Measurements from ENCODE around the gene LHX2. TPM values are rescaled to one million over a fixed set of nuclear protein-coding genes. Genes with fewer than 3 reads are reported as not detected.

LHX2 gene
- total and polyA plus RNA-seq, 9 of the 15 experiments (the other 6 are each of a cell fraction or from before 2014, with no cell fraction given): 0.07 TPM; not detected in 8

- no peaks in the 10 kb centered on the region for H3K79me2 ChIP-seq (ENCODE audit: control insufficient read depth, insufficient read depth, low read length)
- no peak overlapping the region for H3K9ac ChIP-seq (ENCODE audit: insufficient read depth in 1 of 2, low read depth in 2 of 2, low read length in 2 of 2)
- H3K4me2 ChIP-seq (ENCODE audit: insufficient read depth, low read length): no peak overlapping the region
- FAIRE-seq: no peak
- no peaks in the 10 kb centered on the region; the same call in 1 of the 2 replicates for H3K9me3 ChIP-seq (replicated peaks; ENCODE audit: control insufficient read depth, insufficient read depth, low read depth, low read length)
- no peak for DNase-seq (ENCODE audit: extremely low read depth in 1 of 4, low spot score in 3 of 4)
- no TSS peak for BruUV-seq (replicated peaks)
- peaks cover 12 to 33% of the 10 kb centered on the region in 2 experiments; a peak in 4 of 5 replicates for H3K27me3 ChIP-seq (ENCODE audit: control insufficient read depth in 2 of 2, insufficient read depth in 2 of 2, low read length in 2 of 2)
- in situ Hi-C loops (cut with MboI): no loop called here
- H4K20me1 ChIP-seq (replicated peaks; ENCODE audit: control insufficient read depth, insufficient read depth, low read length): peaks cover 3% of the 10 kb centered on the region; the same call in 1 of the 2 replicates
- H2AFZ ChIP-seq (ENCODE audit: low read depth, low read length): no peak overlapping the region
- WGBS (ENCODE audit: insufficient coverage, low coverage, missing lambda C conversion rate): 4% methylated on average over 4 of the region's 4 CpGs
- H3K4me3 ChIP-seq: no peak overlapping the region
- no peaks in the 10 kb centered on the region for H3K9me1 ChIP-seq (ENCODE audit: control insufficient read depth, insufficient read depth, low read length)
- H3K27ac ChIP-seq (ENCODE audit: extremely low read depth, low read depth, low read length): no peak overlapping the region
- intact Hi-C loops (cut with micrococcal nuclease): no loop called here
- no peak for TF ChIP-seq HINFP (tag; conservative IDR thresholded peaks at IDR 0.05; ENCODE audit: low read depth)
- TF ChIP-seq ZNF232 (CRISPR knock-in tag; IDR thresholded peaks at IDR 0.05): no peak
- POLR2A ChIA-PET: interaction anchor here (0.6 kb wide), 2 partner anchors 20 to 627 kb away, joined by 3 read pairs; no protein-coding TSS in a partner anchor
- H3K36me3 ChIP-seq (ENCODE audit: control insufficient read depth, insufficient read depth, low read length): no peaks in the 10 kb centered on the region
- CTCF ChIA-PET (ENCODE audit: low intra/inter-chr PET ratio): no interaction called here
- no peaks in the 10 kb centered on the region; a peak in 1 of 5 replicates for H3K4me1 ChIP-seq (replicated peaks in 1 of 2; ENCODE audit: control insufficient read depth in 2 of 2, insufficient read depth in 2 of 2, low read length in 2 of 2)
- ATAC-seq: no peak
Measured at GRCh38 chr9:124078641-124079040, 67.1 kb downstream of the LHX2 start.
